ENCODE data around the gene CCDC91.
"Not testable (repeated sequence)": the region's sequence is repeated elsewhere in the genome, so short reads cannot be mapped to it uniquely, and the experiment has no call there.

Gene CCDC91

GRCh38 chr12:28471762-28472161 is 281.5 kb downstream of the CCDC91 start:
- not testable (repeated sequence) for DNase-seq

DNA sequence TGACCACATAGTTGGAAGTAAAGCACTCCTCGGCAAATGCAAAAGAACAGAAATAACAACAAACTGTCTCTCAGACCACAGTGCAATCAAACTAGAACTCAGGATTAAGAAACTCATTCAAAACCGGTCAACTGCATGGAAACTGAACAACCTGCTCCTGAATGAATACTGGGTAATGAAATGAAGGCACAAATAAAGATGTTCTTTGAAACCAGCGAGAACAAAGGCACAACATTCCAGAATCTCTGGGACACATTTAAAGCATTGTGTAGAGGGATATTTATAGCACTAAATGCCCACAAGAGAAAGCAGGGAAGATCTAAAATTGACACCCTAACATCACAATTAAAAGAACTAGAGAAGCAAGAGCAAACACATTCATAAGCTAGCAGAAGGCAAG is 285.9 kb downstream of the CCDC91 start:
- DNase-seq, result not testable (repeated sequence)

- not testable (repeated sequence) for DNase-seq
Measured at GRCh38 chr12:28479097-28479496, 288.8 kb downstream of the CCDC91 start.

DNA sequence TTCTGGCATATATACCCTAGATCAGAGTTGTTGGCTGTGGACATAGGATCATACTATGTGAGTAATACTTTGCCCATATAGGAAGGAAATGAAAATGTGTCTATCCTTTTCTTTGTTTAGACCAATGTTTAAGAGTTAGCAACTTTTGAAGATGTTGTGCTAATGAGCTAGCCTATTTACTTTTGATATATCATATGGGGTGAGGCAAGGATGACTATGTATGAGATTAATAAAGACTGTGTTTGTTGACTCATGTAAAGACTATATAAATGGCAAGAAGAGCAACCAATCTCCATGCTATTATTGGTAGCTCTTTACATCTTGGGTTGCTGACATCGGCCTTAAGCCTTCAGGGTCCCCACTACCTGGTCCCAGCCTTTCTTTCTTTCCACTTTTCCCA is 289.4 kb downstream of the CCDC91 start:
- DNase-seq, result no peak

DNA sequence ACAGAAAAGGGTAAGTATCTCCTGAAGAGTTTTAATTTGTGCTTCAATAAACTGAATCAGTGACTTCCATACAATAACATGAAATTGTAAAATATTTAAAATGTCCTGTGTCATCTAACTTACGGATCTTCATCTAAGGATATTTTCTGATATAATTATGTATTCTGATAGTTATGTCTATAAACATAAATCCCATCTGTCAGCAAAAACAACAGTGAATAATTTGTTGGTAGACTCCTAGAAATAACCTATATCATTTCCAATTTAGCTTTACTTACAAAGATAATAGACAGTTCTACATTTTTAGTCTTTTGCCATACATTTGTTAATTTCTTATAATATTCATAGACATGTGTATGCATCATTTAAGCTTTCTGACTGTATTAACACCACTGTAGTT is 293.9 kb downstream of the CCDC91 start:
- DNase-seq, result no peak

GRCh38 chr12:28486521-28486920 is 296.3 kb downstream of the CCDC91 start:
- DNase-seq, result peak; percentile 48

- peak; percentile 75 for DNase-seq
Measured at GRCh38 chr12:28489246-28489645, 299.0 kb downstream of the CCDC91 start.

- peak; percentile 21 for DNase-seq
Measured at GRCh38 chr12:28497889-28498411, 307.7 kb downstream of the CCDC91 start.

DNA sequence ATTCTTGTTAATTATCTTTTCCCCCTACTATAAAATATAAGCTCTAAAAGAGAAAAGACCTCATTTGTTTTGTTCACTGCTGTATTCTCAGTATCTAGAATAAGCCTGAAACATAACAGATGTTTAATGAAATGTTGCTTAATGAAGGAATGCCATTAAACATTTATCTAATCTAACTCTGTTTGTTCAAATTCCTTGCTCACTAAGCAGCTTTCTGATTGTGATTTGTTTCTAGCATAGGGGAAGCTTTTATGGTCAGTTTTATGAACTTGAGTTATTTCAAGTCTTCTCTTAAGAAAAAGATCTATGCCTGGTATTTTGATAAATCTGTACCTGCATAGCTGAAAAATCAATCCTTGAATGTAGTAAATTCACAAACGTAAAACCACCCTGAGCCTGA is 308.6 kb downstream of the CCDC91 start:
- no peak for DNase-seq

DNA sequence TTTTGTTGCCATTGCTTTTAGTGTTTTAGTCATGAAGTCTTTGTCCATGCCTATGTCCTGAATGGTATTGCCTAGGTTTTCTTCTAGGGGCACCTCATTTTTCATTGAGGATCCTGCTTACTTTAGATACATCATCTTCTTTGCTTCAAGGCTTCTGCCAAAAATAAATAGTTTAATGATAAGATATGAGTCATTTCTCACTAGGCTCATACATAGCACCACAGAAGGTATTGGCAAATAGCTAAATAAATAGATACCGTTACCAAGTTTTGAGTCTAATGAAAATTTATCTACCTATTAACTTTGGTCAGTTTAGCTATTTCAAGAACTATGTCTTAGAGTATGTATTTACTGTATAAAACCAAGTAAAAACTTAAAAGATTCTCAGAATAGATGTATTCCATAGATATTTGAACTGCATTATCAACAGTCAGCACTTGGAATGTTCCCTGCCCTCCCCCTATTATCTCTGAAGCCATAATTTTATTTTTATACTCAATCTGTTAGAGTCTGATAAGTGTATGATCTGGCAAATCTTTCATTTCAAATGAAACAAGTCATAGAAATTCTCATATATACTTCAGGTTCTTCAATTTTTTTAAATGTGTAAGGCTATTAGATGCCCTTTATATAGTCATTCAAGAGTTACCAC is 310.2 kb downstream of the CCDC91 start:
- DNase-seq, result no peak

- DNase-seq, result peak; percentile 41
Measured at GRCh38 chr12:28506271-28506670, 316.0 kb downstream of the CCDC91 start.

GRCh38 chr12:28507033-28507432 is 316.8 kb downstream of the CCDC91 start:
- DNase-seq, result peak; percentile 81

DNA sequence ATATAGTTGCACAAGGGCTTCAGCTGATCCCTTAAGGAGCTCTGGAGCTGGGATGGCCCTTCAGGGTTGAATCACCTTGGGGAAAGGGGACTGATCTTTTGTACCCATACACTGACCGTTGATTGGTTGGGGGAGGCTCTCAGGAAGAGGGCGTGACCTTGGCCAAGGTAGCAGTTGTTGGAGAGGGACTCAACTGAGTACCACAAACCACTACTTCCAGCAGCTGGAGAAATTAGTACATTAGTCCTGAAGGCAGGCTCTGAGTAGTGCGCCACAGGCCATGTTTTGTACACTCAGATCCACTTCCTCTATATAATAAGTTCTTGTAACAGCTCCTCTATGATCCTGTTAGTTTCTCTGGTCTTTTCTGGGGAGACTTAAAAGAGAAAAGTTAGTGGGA is 317.6 kb downstream of the CCDC91 start:
- no peak for DNase-seq

- no peak for DNase-seq
Measured at GRCh38 chr12:28512406-28512805, 322.1 kb downstream of the CCDC91 start.

GRCh38 chr12:28512876-28513275 is 322.6 kb downstream of the CCDC91 start:
- no peak for DNase-seq

GRCh38 chr12:28513983-28514382 is 323.7 kb downstream of the CCDC91 start:
- DNase-seq, result no peak

DNA sequence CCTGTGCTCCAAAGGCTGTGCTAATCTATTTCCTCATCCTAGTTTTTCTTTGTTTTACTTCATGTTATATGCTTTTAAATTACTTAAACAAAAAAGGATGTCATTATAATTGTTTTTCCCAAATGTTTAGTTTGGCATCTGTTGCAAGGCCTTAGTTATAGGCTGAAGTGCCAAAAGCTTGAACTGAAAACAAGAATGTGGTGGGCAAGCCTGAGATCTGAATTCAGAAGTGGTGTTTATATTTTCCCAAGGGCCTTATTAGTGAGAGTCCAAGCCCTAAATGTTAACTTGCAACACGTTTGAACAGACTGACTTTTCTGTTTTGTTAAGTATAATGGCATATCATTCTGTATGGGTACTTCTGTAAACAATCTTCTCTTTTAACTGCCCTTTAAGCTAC is 326.8 kb downstream of the CCDC91 start:
- no peak for DNase-seq

DNA sequence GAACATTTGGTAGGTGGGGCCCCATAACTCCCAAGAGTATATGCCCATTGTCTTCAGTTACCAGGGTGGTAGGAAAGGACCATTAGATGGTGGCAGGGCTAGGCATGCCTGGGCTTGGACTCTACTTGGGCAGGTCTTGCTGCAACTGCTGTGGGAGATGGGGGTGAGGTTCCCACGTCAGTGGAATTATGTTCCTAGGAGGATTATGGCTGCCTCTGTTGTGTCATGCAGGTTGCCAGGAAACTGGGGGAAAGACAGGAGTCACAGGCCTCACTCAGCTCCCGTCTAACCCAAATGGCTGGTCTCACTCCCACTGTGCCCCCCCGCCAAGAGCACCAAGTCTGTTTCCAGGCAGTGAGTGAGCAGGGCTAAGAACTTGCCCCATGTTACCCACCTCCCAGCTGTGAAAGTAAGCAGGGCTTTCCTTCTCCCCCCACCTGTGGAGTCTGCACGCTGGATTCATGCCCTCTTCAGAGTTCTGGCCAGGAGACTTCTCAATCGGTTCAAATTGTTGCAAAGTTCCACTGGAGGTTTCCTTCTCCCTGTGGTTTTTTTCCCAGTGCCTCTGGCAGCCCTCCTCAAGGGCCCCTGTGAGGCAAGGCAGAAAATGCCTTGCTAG is 337.5 kb downstream of the CCDC91 start:
- no peak for DNase-seq

DNA sequence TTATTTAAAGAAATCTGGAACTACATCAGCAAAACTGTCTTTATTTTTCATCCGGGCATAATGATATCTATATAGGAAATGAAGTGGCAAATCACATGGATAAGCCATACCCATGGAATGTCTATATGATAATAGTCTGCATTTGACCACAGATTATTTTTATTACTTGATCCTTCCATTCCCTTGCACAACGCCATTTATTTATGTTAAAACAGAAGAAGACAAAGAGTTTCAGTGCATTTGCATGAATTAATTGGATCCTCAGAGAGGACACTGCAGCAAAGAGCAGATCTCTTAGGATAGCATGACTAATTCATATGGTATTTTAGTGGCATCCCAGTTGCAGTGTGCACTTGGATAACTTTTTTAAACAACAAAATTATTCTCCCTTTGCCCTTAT is 345.0 kb downstream of the CCDC91 start:
- peak; percentile 75 for DNase-seq

DNA sequence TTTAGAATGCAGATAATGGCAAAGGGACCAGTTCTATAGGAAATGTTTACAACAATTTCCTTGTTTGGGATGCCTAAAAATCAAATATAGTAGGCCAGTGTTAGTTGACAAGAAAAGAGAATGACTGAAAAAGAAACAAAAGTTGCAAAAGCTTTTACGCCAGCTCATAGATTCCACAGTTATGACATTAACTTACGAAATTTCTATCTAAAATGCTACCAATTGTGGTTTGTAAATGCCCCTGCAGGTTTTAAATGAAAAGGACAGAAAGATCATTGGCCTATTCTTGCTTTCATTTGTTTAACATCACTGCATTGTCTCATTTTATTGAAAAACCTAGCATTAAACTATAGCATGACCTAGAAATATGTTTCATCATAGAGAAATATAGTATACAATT is 345.8 kb downstream of the CCDC91 start:
- DNase-seq, result peak; percentile 71

DNA sequence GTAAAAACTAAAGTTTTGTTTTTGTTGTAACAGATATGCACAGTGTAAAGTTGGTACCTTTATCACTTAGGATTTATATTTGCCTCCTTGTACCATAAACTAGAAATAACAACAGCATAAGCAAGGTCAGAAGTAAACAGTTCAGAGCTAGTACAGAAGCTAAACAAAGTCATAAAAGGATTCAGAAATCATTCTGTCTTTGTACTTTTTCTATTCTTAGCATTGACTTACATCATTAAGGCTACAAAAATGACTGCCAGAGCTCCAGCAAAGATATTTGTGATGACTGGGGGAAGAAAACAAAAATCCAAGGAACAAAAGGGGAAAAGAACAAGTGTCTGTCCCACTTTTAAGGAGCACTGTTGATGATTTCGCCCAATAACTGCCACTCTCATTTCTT is 347.2 kb downstream of the CCDC91 start:
- no peak for DNase-seq

DNA sequence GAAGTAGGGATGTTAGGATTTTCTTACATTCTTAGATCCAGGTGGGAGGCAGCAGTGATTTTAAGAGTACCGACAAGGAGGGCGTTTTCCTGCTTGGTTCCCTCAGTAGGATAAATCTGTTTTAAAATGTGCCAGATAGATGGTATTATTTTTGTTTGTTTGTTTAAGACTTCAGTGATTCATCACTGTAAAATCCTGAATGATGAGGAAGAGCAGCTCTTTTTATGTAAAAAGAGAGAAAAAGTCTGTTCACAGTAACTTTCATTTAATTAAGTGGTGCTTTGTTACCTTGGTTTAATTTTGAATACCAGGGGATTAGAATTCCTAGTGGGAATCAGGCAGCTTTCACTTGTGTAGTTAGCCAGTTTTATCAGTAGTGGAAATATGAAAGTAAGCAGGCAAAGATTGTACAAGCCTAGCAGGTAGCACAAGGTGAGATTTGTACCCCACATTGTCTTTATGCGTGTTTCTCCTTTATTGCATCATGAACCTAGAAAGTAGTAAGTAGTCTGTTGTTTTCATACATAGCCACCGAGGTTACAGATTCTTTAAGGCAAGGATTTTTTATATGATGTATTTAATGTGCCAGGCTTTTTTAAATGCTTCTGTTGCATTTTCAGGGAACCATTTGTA is 349.6 kb downstream of the CCDC91 start:
- no peak for DNase-seq

DNA sequence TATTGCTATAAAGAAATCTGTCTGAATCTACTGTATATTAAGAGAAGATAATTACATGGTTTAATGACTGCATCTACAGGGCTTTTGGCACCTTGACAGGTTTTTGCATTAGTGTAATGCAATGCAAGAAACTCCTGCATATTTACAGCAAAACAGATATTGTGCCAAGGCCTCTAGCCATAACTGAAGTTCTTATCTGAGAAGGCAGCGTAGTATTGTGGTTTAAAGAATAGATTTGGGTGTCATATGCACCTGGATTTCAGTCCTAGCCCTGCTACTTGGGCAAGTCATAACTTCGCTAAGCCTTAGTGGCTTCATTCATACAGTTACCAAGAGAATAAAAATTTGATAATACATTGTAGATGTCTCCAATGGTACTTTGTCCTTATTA is 350.1 kb downstream of the CCDC91 start:
- no peak for DNase-seq

Measured in fibroblast of skin of abdomen (primary cell).